ENCODE results near the gene KCNC4. TPM values are rescaled to one million over a fixed set of nuclear protein-coding genes. Genes with fewer than 3 reads are reported as not detected.

The KCNC4 gene
- total RNA-seq, 4 donors from 2014 or later: 4.6 to 18.0 (median 9.7) TPM

GRCh38 chr1:110227774-110228173, 17.7 kb downstream of the KCNC4 start:
- no peak overlapping the region for H3K27ac ChIP-seq (replicated peaks in 1 of 4)
- H3K4me3 ChIP-seq: no peak overlapping the region
- peaks cover 0 to 3% (median 2%) of the 10 kb centered on the region in 4 donors for H3K9me3 ChIP-seq
- DNase-seq (ENCODE audit: extremely low spot score): no peak
- no peaks in the 10 kb centered on the region for H3K27me3 ChIP-seq
- H3K36me3 ChIP-seq: peaks cover 15 to 93% (median 77%) of the 10 kb centered on the region in 4 donors
- intact Hi-C loops (cut with DNase I): no loop called here
- H3K4me1 ChIP-seq: no peaks in the 10 kb centered on the region
- 94% methylated on average over 12 of the region's 12 CpGs for WGBS
- no peak for TF ChIP-seq POLR2AphosphoS5 (IDR thresholded peaks at IDR 0.05)
- TF ChIP-seq, protein P1, sequence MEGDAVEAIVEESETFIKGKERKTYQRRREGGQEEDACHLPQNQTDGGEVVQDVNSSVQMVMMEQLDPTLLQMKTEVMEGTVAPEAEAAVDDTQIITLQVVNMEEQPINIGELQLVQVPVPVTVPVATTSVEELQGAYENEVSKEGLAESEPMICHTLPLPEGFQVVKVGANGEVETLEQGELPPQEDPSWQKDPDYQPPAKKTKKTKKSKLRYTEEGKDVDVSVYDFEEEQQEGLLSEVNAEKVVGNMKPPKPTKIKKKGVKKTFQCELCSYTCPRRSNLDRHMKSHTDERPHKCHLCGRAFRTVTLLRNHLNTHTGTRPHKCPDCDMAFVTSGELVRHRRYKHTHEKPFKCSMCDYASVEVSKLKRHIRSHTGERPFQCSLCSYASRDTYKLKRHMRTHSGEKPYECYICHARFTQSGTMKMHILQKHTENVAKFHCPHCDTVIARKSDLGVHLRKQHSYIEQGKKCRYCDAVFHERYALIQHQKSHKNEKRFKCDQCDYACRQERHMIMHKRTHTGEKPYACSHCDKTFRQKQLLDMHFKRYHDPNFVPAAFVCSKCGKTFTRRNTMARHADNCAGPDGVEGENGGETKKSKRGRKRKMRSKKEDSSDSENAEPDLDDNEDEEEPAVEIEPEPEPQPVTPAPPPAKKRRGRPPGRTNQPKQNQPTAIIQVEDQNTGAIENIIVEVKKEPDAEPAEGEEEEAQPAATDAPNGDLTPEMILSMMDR (IDR thresholded peaks at IDR 0.05): no peak
- no peak for TF ChIP-seq POLR2A (IDR thresholded peaks at IDR 0.05; ENCODE audit: low read depth)
- no peak for TF ChIP-seq EP300 (IDR thresholded peaks at IDR 0.05)

GRCh38 chr1:110228381-110228780, 18.3 kb downstream of the KCNC4 start:
- H3K4me3 ChIP-seq: no peak overlapping the region
- peaks cover 0 to 9% (median 4%) of the 10 kb centered on the region in 4 donors for H3K9me3 ChIP-seq
- DNase-seq (ENCODE audit: extremely low spot score): no peak
- no peak for TF ChIP-seq POLR2AphosphoS5 (IDR thresholded peaks at IDR 0.05)
- H3K27me3 ChIP-seq: no peaks in the 10 kb centered on the region
- WGBS: 89% methylated on average over 6 of the region's 12 CpGs
- H3K4me1 ChIP-seq: no peaks in the 10 kb centered on the region
- intact Hi-C loops (cut with DNase I): no loop called here
- peaks cover 10 to 91% (median 77%) of the 10 kb centered on the region in 4 donors for H3K36me3 ChIP-seq
- no peak overlapping the region for H3K27ac ChIP-seq (replicated peaks in 1 of 4)

- Histone ChIP-seq H3K4me1 (no peaks in the 10 kb centered on the region), H3K27ac (replicated peaks in 1 of 4) (no peak overlapping the region), H3K27me3 (no peaks in the 10 kb centered on the region), H3K9me3 (peaks cover 0 to 9% (median 4%) of the 10 kb centered on the region in 4 donors), H3K36me3 (peaks cover 10 to 86% (median 76%) of the 10 kb centered on the region in 4 donors), H3K4me3 (no peak overlapping the region)
- intact Hi-C loops (cut with DNase I): no loop called here
- no peak for DNase-seq (ENCODE audit: extremely low spot score)
- TF ChIP-seq POLR2A (IDR thresholded peaks at IDR 0.05; ENCODE audit: low read depth): no peak
- no peak for TF ChIP-seq EP300 (IDR thresholded peaks at IDR 0.05)
- 88% methylated on average over 9 of the region's 9 CpGs for WGBS
Measured at GRCh38 chr1:110228869-110229268, 18.8 kb downstream of the KCNC4 start.

GRCh38 chr1:110229348-110230001, 19.4 kb downstream of the KCNC4 start:
- Histone ChIP-seq H3K27ac (replicated peaks in 1 of 4) (no peak overlapping the region), H3K36me3 (peaks cover 10 to 83% (median 75%) of the 10 kb centered on the region in 4 donors), H3K27me3 (no peaks in the 10 kb centered on the region), H3K4me1 (no peaks in the 10 kb centered on the region), H3K9me3 (peaks cover 0 to 9% (median 4%) of the 10 kb centered on the region in 4 donors), H3K4me3 (no peak overlapping the region)
- 80% methylated on average over 21 of the region's 21 CpGs for WGBS
- no peak for DNase-seq (ENCODE audit: extremely low spot score)
- intact Hi-C loops (cut with DNase I): no loop called here
- no peak for TF ChIP-seq POLR2A (IDR thresholded peaks at IDR 0.05; ENCODE audit: low read depth)
- no peak for TF ChIP-seq POLR2AphosphoS5 (IDR thresholded peaks at IDR 0.05)
- TF ChIP-seq EP300 (IDR thresholded peaks at IDR 0.05): no peak

- Histone ChIP-seq H3K27ac (replicated peaks in 1 of 4) (no peak overlapping the region), H3K36me3 (peaks cover 10 to 82% (median 75%) of the 10 kb centered on the region in 4 donors), H3K4me1 (peaks cover 0 to 7% (median 6%) of the 10 kb centered on the region in 4 donors), H3K27me3 (no peaks in the 10 kb centered on the region), H3K4me3 (no peak overlapping the region), H3K9me3 (peaks cover 0 to 9% (median 4%) of the 10 kb centered on the region in 4 donors)
- TF ChIP-seq POLR2AphosphoS5 (IDR thresholded peaks at IDR 0.05): no peak
- TF ChIP-seq, protein P1 (IDR thresholded peaks at IDR 0.05): no peak
- TF ChIP-seq EP300 (IDR thresholded peaks at IDR 0.05): no peak
- no peak for TF ChIP-seq POLR2A (IDR thresholded peaks at IDR 0.05; ENCODE audit: low read depth)
- DNase-seq (ENCODE audit: extremely low spot score): no peak
- intact Hi-C loops (cut with DNase I): no loop called here
- WGBS: 89% methylated on average over 10 of the region's 11 CpGs
Measured at GRCh38 chr1:110230381-110231199, 20.5 kb downstream of the KCNC4 start.

- peaks cover 8 to 52% (median 44%) of the 10 kb centered on the region in 4 donors for H3K36me3 ChIP-seq
- intact Hi-C loops (cut with DNase I): no loop called here
- TF ChIP-seq POLR2A (IDR thresholded peaks at IDR 0.05; ENCODE audit: low read depth) (no peak), POLR2AphosphoS5 (IDR thresholded peaks at IDR 0.05) (no peak), EP300 (IDR thresholded peaks at IDR 0.05) (no peak)
- TF ChIP-seq, protein P1 (IDR thresholded peaks at IDR 0.05): no peak
- peaks cover 0 to 9% (median 6%) of the 10 kb centered on the region in 4 donors for H3K4me1 ChIP-seq
- 73% methylated on average over 2 of the region's 2 CpGs for WGBS
- no peak overlapping the region for H3K27ac ChIP-seq (replicated peaks in 1 of 4)
- DNase-seq (ENCODE audit: extremely low spot score): no peak
- peaks cover 0 to 9% (median 4%) of the 10 kb centered on the region in 4 donors for H3K9me3 ChIP-seq
- no peaks in the 10 kb centered on the region for H3K27me3 ChIP-seq
- H3K4me3 ChIP-seq: no peak overlapping the region
Measured at GRCh38 chr1:110233861-110234260, 23.7 kb downstream of the KCNC4 start.
